NCI-H2227 (cell line): Measurements from ENCODE around the gene PMM1.
"Not testable (repeated sequence)": the region's sequence is repeated elsewhere in the genome, so short reads cannot be mapped to it uniquely, and the experiment has no call there.

Experiments
- DNase-seq: peaks from one replicate; lab custom pipeline; 2025; ENCODE audit not compliant: unreplicated experiment; lab: John Stamatoyannopoulos, UW

PMM1 gene

GRCh38 chr22:41564563-41564962, 25.1 kb downstream of the PMM1 start:
- no peak for DNase-seq

DNA sequence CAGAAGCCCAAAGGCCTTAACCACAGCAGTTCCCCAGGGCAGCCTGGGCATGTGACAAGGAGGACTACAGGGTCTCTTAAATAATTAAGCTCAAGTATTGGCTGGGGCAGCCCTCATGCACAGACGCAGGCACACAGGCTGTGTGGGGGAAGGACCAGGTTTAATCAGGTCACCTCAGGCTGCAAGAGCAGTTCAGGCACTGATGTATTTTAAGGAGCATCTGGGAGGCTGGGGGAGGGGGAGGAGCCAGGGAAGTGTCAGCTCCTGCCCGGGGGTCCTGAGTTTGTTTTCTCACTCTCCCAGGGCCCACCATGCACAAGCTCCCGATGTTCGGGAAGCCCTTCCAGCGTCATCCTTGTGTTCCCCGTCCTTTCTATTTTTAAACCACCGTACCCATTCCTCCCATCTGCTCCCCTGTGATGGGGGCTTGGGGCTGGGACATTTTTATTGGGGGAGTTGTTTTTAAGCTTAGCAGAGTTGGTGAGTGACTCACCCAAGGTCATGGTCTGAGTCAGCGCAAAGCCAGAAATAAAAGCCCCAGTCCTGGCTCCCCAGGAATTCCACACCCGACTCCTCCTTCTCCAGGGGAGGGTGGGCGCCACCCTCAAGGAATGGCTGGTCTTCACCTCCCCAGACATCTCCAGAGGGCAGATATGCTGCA, 26.5 kb downstream of the PMM1 start:
- no peak for DNase-seq

GRCh38 chr22:41562461-41562860, 27.2 kb downstream of the PMM1 start:
- no peak for DNase-seq

DNA sequence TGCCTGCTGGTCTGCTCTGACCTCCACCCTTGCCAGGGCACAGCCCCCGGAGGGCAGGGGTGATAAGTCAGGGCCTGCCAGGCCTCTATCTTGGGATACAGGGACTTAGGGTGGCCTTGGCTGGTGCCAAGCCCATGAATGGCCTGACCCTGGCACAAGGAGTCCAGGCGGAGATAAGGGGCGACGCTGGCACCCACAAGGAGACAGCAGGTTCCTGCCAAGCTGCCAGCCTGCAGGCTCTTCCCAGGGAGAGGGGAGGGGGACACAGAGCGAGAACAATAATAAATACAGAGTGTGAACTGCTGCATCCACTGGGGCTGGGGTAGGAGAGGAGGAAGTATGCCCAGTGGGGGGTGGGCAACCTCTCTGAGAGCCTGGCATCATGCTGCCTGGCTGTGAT, 27.9 kb downstream of the PMM1 start:
- DNase-seq, result no peak

DNA sequence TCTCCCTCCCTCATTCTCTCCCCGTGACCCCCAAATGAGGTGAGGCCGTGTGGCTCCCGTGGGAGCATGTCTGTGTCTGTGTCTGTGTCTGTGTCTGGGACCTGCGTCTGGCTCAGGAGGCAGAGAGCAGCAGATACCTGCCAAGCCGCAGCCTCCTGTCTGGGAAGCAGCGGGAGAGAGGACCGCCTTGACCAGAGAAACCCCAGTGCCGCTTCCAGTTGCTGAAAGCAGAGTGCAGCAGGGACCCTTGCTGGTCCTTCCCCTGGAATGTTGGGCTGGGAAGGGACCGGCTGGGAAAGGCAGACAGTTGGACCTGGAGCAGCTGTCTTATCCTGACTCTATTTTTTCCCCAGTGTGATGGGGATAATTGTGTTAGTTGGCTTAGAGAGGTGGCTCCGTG, 28.3 kb downstream of the PMM1 start:
- DNase-seq, result peak; percentile 31

- no peak for DNase-seq
These were observed 29.6 kb downstream of the PMM1 start for GRCh38 chr22:41560095-41560471.

GRCh38 chr22:41558241-41558630, 31.4 kb downstream of the PMM1 start:
- not testable (repeated sequence) for DNase-seq

- DNase-seq, result peak; percentile 82
These were observed 32.0 kb downstream of the PMM1 start for GRCh38 chr22:41557401-41558240.

GRCh38 chr22:41556561-41556960, 33.1 kb downstream of the PMM1 start:
- no peak for DNase-seq

GRCh38 chr22:41555325-41555982, 34.2 kb downstream of the PMM1 start:
- DNase-seq, result no peak

GRCh38 chr22:41551877-41552582, 37.6 kb downstream of the PMM1 start:
- DNase-seq, result no peak

DNA sequence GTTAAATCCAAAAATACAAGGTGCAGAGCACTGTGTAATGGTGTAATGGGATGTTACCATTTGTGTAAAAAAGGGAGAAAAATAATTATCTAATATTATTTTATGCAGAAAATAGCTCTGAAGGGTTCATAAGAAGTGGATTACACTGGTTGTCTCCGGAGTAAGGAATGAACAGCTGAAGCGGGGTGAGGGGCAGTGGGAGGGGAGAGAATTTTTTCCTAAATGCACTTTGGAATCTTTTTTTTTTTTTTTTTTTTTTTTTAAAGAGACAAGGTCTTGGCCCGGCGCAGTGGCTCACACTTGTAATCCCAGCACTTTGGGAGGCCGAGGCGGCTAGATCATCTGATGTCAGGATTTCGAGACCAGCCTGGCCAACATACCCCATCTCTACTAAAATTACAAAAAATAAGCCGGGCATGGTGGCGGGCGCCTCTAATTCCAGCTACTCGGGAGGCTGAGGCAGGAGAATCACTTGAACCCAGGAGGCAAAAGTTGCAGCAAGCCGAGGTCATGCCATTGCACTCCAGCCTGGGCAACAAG, 38.6 kb downstream of the PMM1 start:
- DNase-seq, result no peak

GRCh38 chr22:41548830-41549211, 40.8 kb downstream of the PMM1 start:
- no peak for DNase-seq

DNA sequence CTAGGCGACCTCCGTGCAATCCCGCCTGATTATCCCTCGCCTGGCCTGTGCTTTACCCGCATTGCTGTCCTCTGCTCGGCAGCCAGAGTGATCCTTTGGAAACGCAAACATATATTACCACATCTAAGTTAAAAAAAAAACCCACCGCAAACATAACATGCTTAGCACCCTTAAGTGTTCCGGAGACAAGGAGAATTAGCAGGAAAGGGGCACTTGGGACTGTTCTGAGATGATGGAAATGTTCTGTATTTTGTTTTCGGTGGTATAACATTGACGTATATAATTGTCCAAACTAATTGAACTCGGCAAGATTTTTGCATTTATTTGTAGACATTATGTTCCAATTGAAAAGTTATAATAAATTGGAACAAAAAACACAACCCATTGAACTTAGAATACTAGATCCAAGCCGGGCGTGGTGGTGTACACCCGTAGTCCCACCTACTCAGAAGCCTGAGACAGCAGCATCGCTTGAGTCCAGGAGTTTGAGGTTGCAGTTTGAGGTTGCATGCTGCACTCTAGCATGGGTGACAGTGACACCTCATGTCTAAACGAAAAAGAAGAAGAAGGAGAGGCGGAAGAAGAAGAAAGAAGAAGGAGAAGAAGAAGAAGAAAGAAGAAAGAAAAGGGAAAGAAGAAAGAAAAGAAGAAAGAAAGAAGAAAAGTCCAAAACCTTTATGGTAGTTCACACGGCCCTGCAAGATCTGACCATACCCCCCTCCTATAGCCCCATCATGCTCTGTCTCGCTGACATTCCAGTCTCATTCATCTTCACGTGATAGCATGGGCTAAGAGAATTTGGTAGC, 44.8 kb downstream of the PMM1 start:
- DNase-seq, result peak; percentile 33

GRCh38 chr22:41543854-41544670, 45.6 kb downstream of the PMM1 start, which contains the start of gene POLR3H:
POLR3H (minus strand) TSS chr22:41544470; CDS start chr22:41544101, 369 bp downstream.
- DNase-seq, result peak; percentile 97

- DNase-seq, result no peak
These were observed 47.4 kb downstream of the PMM1 start for GRCh38 chr22:41542224-41542623.

GRCh38 chr22:41541484-41541883, 48.2 kb downstream of the PMM1 start:
- DNase-seq, result no peak

DNA sequence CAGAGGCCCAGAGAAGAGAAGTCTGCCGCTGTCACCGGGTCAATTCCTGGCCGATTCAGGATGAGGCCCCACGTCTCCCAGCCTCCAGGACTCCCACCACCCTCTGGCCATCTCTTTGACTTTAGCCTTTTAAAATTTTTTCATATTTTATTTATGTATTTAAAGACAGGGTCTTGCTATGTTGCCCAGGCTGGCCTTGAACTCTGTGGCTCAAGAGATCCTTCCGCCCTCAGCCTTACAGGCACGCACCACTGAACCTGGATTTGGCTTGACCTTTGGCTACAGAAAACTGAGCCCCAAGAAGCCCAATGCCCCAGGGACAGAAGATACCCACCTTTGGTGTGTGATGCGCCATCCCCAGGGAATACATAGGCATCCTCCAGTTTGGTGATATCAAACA, 49.3 kb downstream of the PMM1 start:
- no peak for DNase-seq

GRCh38 chr22:41540006-41540315, 49.7 kb downstream of the PMM1 start:
- DNase-seq, result no peak
